ENCODE data around the gene SIRPA. TPM values are rescaled to one million over a fixed set of nuclear protein-coding genes. Genes with fewer than 3 reads are reported as not detected.
A peak's percentile ranks its signal among the peaks of the same experiment; 100 is the strongest.

SIRPA gene
- total and polyA plus RNA-seq, 2 of the 8 experiments (the other 6 are each of a cell fraction or from before 2014, with no cell fraction given), result 3.9 to 4.3 TPM

DNA sequence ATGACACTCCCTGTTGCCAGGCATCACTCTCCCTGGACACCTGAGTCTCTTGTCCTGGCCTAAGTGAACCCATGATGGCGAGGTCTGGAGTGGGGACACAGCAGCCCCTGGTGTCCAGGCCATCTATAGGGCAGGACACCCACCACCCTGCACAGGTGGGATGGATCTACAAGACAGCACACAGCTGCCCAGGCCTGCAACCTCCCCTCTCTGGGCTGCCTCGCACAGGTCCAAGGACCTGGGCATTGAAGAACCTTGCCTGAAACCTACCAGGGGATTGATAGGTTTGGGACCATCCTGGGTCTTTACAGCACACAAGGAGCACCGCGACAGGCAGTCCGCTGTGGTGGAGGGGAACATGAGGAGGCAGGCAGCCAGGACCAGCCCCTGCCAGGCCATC, 87.5 kb downstream of the SIRPA start:
- no peaks in the 10 kb centered on the region for H3K79me1 ChIP-seq (ENCODE audit: low read depth, low read length)
- H4K20me1 ChIP-seq (replicated peaks in 1 of 2; ENCODE audit: control insufficient read depth in 1 of 2, insufficient read depth in 2 of 2, low read length in 2 of 2), result no peaks in the 10 kb centered on the region
- H3K9me3 ChIP-seq (ENCODE audit: insufficient read depth in 2 of 2, low read depth in 1 of 2, low read length in 1 of 2), result no peaks in the 10 kb centered on the region
- DNase-seq (ENCODE audit: low read depth in 1 of 2, low spot score in 2 of 2), result no peak
- TF ChIP-seq RAD21 (IDR thresholded peaks at IDR 0.05 in 1 of 2, conservative IDR thresholded peaks at IDR 0.05 in 1 of 2; ENCODE audit: low read depth in 2 of 2, low read length in 2 of 2) (peak in 1 of 2 experiments; percentile 4; a peak in 1 of 4 replicates), RNF2 (IDR thresholded peaks at IDR 0.05; ENCODE audit: borderline replicate concordance, low read depth, low read length, missing control alignments, poor library complexity, severe bottlenecking) (no peak)
- no peaks in the 10 kb centered on the region; a peak in 1 of 7 replicates for H3K27me3 ChIP-seq (replicated peaks in 1 of 4; ENCODE audit: control insufficient read depth in 3 of 4, extremely low read depth in 1 of 4, insufficient read depth in 3 of 4, low read length in 3 of 4)
- H3K4me2 ChIP-seq (ENCODE audit: insufficient read depth in 1 of 2, low read depth in 2 of 2, low read length in 2 of 2), result no peak overlapping the region
- H3K79me2 ChIP-seq (ENCODE audit: control insufficient read depth in 1 of 2, insufficient read depth in 2 of 2, low read length in 2 of 2), result no peaks in the 10 kb centered on the region
- H2BK15ac ChIP-seq (ENCODE audit: low read length), result no peak overlapping the region
- no peak overlapping the region for H2BK120ac ChIP-seq (replicated peaks; ENCODE audit: low read depth, low read length)
- H3K9ac ChIP-seq (replicated peaks in 1 of 4; ENCODE audit: extremely low read depth in 1 of 4, low read depth in 3 of 4, low read length in 3 of 4), result no peak overlapping the region
- H4K91ac ChIP-seq (replicated peaks; ENCODE audit: insufficient read length, low read length), result no peak overlapping the region
- no peak overlapping the region for H2BK20ac ChIP-seq (ENCODE audit: low read length)
- H2AFZ ChIP-seq (ENCODE audit: low read length), result no peak overlapping the region
- no peak overlapping the region for H2BK12ac ChIP-seq (ENCODE audit: low read depth, low read length)
- no peaks in the 10 kb centered on the region for H3K4me1 ChIP-seq (replicated peaks in 1 of 4; ENCODE audit: control insufficient read depth in 3 of 4, insufficient read depth in 4 of 4, low read length in 3 of 4)
- H3K56ac ChIP-seq (replicated peaks; ENCODE audit: insufficient read length, low read depth, low read length), result no peak overlapping the region
- CTCF ChIA-PET (ENCODE audit: partially characterized antibody), result interaction anchor here (0.8 to 4.9 kb wide), 4 partner anchors 9 to 181 kb away, joined by 3 to 27 read pairs (median 4); no protein-coding TSS in a partner anchor
- H2BK5ac ChIP-seq (ENCODE audit: low read depth, low read length), result no peak overlapping the region
- POLR2A ChIA-PET (ENCODE audit: partially characterized antibody), result no interaction called here
- H2AK5ac ChIP-seq (ENCODE audit: low read depth, low read length), result no peak overlapping the region
- no peak overlapping the region for H3K27ac ChIP-seq (ENCODE audit: low read depth, low read length)
- no peak overlapping the region for H3K18ac ChIP-seq (ENCODE audit: extremely low read depth, low read length)
- no peak overlapping the region for H3K14ac ChIP-seq (ENCODE audit: insufficient read length)
- no peak overlapping the region for H3K4me3 ChIP-seq (ENCODE audit: extremely low read depth in 1 of 4, insufficient read depth in 2 of 4, low read depth in 3 of 4, low read length in 4 of 4)
- no peaks in the 10 kb centered on the region for H3K36me3 ChIP-seq (ENCODE audit: control insufficient read depth in 2 of 4, insufficient read depth in 4 of 4, low read length in 3 of 4)
- no peak for FAIRE-seq
- WGBS, 2 experiments (ENCODE audit: extremely low coverage in 1 of 2, insufficient coverage in 1 of 2, insufficient read length in 1 of 2, insufficient replicate concordance in 2 of 2, low coverage in 1 of 2, low lambda C conversion rate in 2 of 2, missing lambda C conversion rate in 1 of 2), result 92% methylated on average over 5 of the region's 5 CpGs; no CpG with 5 or more reads in 1 of the 2 experiments
- H3K23me2 ChIP-seq (ENCODE audit: low read depth, low read length), result no peaks in the 10 kb centered on the region
- no peak overlapping the region for H4K5ac ChIP-seq (ENCODE audit: insufficient read length, low read depth, low read length)
- H3K23ac ChIP-seq (ENCODE audit: insufficient read length), result no peak overlapping the region
- H3K4ac ChIP-seq (replicated peaks; ENCODE audit: insufficient read length, low read depth, low read length), result no peak overlapping the region
- H4K8ac ChIP-seq (ENCODE audit: extremely low read depth, insufficient read depth, low read length), result no peak overlapping the region
